Measurements from ENCODE around the gene FES. TPM values are rescaled to one million over a fixed set of nuclear protein-coding genes. Genes with fewer than 3 reads are reported as not detected.

The FES gene
- polyA plus RNA-seq, 2 of the 4 experiments (the other 2 are of a cell fraction), result 0.39 to 0.50 TPM

- Histone ChIP-seq H3K27ac (no peak overlapping the region), H3K4me2 (no peak overlapping the region), H3K4me1 (no peaks in the 10 kb centered on the region), H3K4me3 (no peak overlapping the region), H3K9me3 (no peaks in the 10 kb centered on the region)
- POLR2A ChIA-PET, result no interaction called here
- no peak for DNase-seq (ENCODE audit: low read depth in 1 of 2, low spot score in 1 of 2)
- 94% methylated on average over 23 of the region's 23 CpGs for WGBS (ENCODE audit: missing lambda C conversion rate)
- no peak for ATAC-seq
- no peak for FAIRE-seq
- TF ChIP-seq HMGXB4 (CRISPR knock-in tag; IDR thresholded peaks at IDR 0.05; ENCODE audit: borderline replicate concordance), result no peak
- TF ChIP-seq FOXS1 (CRISPR knock-in tag; IDR thresholded peaks at IDR 0.05), result no peak
- no peak for TF ChIP-seq ATOH8 (CRISPR knock-in tag; IDR thresholded peaks at IDR 0.05; ENCODE audit: low read depth)
- no peak for TF ChIP-seq RNF2 (IDR thresholded peaks at IDR 0.05; ENCODE audit: borderline replicate concordance, low read depth)
- no peak for TF ChIP-seq CHD4 (IDR thresholded peaks at IDR 0.05; ENCODE audit: borderline replicate concordance)
- no peak for TF ChIP-seq MAX (IDR thresholded peaks at IDR 0.05)
- TF ChIP-seq, protein P1, sequence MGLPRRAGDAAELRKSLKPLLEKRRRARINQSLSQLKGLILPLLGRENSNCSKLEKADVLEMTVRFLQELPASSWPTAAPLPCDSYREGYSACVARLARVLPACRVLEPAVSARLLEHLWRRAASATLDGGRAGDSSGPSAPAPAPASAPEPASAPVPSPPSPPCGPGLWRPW (IDR thresholded peaks at IDR 0.05), result no peak
- no peak for TF ChIP-seq KDM5A (IDR thresholded peaks at IDR 0.05)
- no peak for TF ChIP-seq MAFK (IDR thresholded peaks at IDR 0.05; ENCODE audit: partially characterized antibody)
- no peak for TF ChIP-seq FOSB (CRISPR knock-in tag; IDR thresholded peaks at IDR 0.05)
- TF ChIP-seq CTCF (IDR thresholded peaks at IDR 0.05), result no peak
- no peak for TF ChIP-seq MAZ (IDR thresholded peaks at IDR 0.05; ENCODE audit: borderline replicate concordance, low read depth, low read length)
- TF ChIP-seq REST (IDR thresholded peaks at IDR 0.05), result no peak
- TF ChIP-seq SREBF2 (IDR thresholded peaks at IDR 0.05), result no peak
- TF ChIP-seq ZC3H11A (IDR thresholded peaks at IDR 0.05), result no peak
- no peak for TF ChIP-seq PHF8 (IDR thresholded peaks at IDR 0.05; ENCODE audit: borderline replicate concordance, low read depth)
- TF ChIP-seq, protein P2, sequence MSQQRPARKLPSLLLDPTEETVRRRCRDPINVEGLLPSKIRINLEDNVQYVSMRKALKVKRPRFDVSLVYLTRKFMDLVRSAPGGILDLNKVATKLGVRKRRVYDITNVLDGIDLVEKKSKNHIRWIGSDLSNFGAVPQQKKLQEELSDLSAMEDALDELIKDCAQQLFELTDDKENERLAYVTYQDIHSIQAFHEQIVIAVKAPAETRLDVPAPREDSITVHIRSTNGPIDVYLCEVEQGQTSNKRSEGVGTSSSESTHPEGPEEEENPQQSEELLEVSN (IDR thresholded peaks at IDR 0.05; ENCODE audit: borderline replicate concordance, low read depth), result no peak
- no peak for TF ChIP-seq FOSL2 (IDR thresholded peaks at IDR 0.05)
- TF ChIP-seq FOSL2 (CRISPR knock-in tag; IDR thresholded peaks at IDR 0.05), result no peak
- TF ChIP-seq CBX8 (IDR thresholded peaks at IDR 0.05), result no peak
- CTCF ChIA-PET, result interaction anchor here (1.5 to 9.2 kb wide), 4 partner anchors 14 to 38 kb away, joined by 4 to 83 read pairs (median 31); partner anchors contain the start of genes HDDC3, MAN2A2 and UNC45A
Measured at GRCh38 chr15:90918034-90918788, 33.9 kb downstream of the FES start.
